Nephron (organoid): Measurements from ENCODE around the gene GID4.

Source experiments
- H3K27ac Mint-ChIP-seq, 3 experiments: 2 replicates each; pipeline ENCODE4 v1.8.0; 2020; ENCODE audit warnings: mixed read lengths in 3 of 3, mild to moderate bottlenecking in 2 of 3, moderate library complexity in 1 of 3
- H3K27me3 Mint-ChIP-seq: 2 replicates; pipeline ENCODE4 v1.8.0; 2021; ENCODE audit warnings: low read depth, mild to moderate bottlenecking, moderate library complexity, mixed read lengths
- H3K36me3 Mint-ChIP-seq: 2 replicates; pipeline ENCODE4 v1.8.0; 2020; ENCODE audit warnings: low read depth, mixed read lengths
- H3K4me1 Mint-ChIP-seq: 2 replicates; pipeline ENCODE4 v1.8.0; 2020; ENCODE audit warnings: mixed read lengths
- H3K4me3 Mint-ChIP-seq, 3 experiments: 2 replicates each; pipeline ENCODE4 v1.8.0; 2020; ENCODE audit warnings: mild to moderate bottlenecking in 3 of 3, mixed read lengths in 3 of 3, moderate library complexity in 2 of 3
- H3K9me3 Mint-ChIP-seq: 2 replicates; pipeline ENCODE4 v1.8.0; 2020; ENCODE audit warnings: mixed read lengths
- CTCF ChIP-seq, 3 experiments: fragments of 200-600 bp; sonication (generic); IDR thresholded peaks; one replicate each; pipeline ENCODE4 v1.5.0; 2021; ENCODE audit warnings: antibody characterized with exemption in 3 of 3; ENCODE audit not compliant: unreplicated experiment in 3 of 3

Gene GID4

GRCh38 chr17:18004345-18004744 lies 34.9 kb upstream of the GID4 start:
- Mint-ChIP-seq H3K27me3 (peaks cover 5% of the 10 kb centered on the region), H3K4me1 (no peaks in the 10 kb centered on the region), H3K4me3 (no peak overlapping the region), H3K36me3 (peaks cover under 1% of the 10 kb centered on the region), H3K27ac (no peak overlapping the region), H3K9me3 (no peaks in the 10 kb centered on the region)
- TF ChIP-seq CTCF (IDR thresholded peaks at IDR 0.05; ENCODE audit: unreplicated experiment in 3 of 3) = no peak

GRCh38 chr17:18004884-18005305 lies 34.3 kb upstream of the GID4 start:
- Mint-ChIP-seq H3K27me3 (peaks cover 5% of the 10 kb centered on the region), H3K27ac (no peak overlapping the region), H3K4me3 (no peak overlapping the region), H3K36me3 (peaks cover 6% of the 10 kb centered on the region), H3K4me1 (no peaks in the 10 kb centered on the region), H3K9me3 (no peaks in the 10 kb centered on the region)
- TF ChIP-seq CTCF (IDR thresholded peaks at IDR 0.05; ENCODE audit: unreplicated experiment in 3 of 3) = peak in 2 of 3 experiments; percentile 17

- TF ChIP-seq CTCF (IDR thresholded peaks at IDR 0.05; ENCODE audit: unreplicated experiment in 3 of 3) = no peak
- peaks cover 5% of the 10 kb centered on the region for H3K27me3 Mint-ChIP-seq
- no peaks in the 10 kb centered on the region for H3K9me3 Mint-ChIP-seq
- H3K4me3 Mint-ChIP-seq = no peak overlapping the region
- no peaks in the 10 kb centered on the region for H3K4me1 Mint-ChIP-seq
- H3K27ac Mint-ChIP-seq = no peak overlapping the region
- peaks cover 10% of the 10 kb centered on the region for H3K36me3 Mint-ChIP-seq
Measured at GRCh38 chr17:18005496-18005895, 33.7 kb upstream of the GID4 start.

- peaks cover 11% of the 10 kb centered on the region for H3K36me3 Mint-ChIP-seq
- no peaks in the 10 kb centered on the region for H3K9me3 Mint-ChIP-seq
- H3K4me3 Mint-ChIP-seq = no peak overlapping the region
Measured at GRCh38 chr17:18006495-18007239, 32.5 kb upstream of the GID4 start.

GRCh38 chr17:18008496-18009268 lies 30.5 kb upstream of the GID4 start:
- Mint-ChIP-seq H3K9me3 (no peaks in the 10 kb centered on the region), H3K4me1 (no peaks in the 10 kb centered on the region), H3K4me3 (no peak overlapping the region), H3K36me3 (peaks cover 11% of the 10 kb centered on the region), H3K27ac (no peak overlapping the region), H3K27me3 (peaks cover 5% of the 10 kb centered on the region)
- no peak for TF ChIP-seq CTCF (IDR thresholded peaks at IDR 0.05; ENCODE audit: unreplicated experiment in 3 of 3)

More at GRCh38 chr17:18006495-18007239, 32.5 kb upstream of the GID4 start:
- H3K27me3 Mint-ChIP-seq = peaks cover 5% of the 10 kb centered on the region
- H3K4me1 Mint-ChIP-seq = no peaks in the 10 kb centered on the region
- no peak overlapping the region for H3K27ac Mint-ChIP-seq
- no peak for TF ChIP-seq CTCF (IDR thresholded peaks at IDR 0.05; ENCODE audit: unreplicated experiment in 3 of 3)
